H1 (cell line): ENCODE results near the gene MLPH.

Experiments
- ASH2L ChIP-seq: fragments of 200-600, 300-600 bp; sonication (generic); IDR thresholded peaks from one replicate; pipeline ENCODE4 v1.7.1; 2017; ENCODE audit warnings: low read length
- CBX5 ChIP-seq: fragments of 300-800, 300-1000 bp; sonication (generic); IDR thresholded peaks from 2 replicates; pipeline ENCODE4 v1.7.1; 2016; ENCODE audit warnings: antibody characterized with exemption, low read length, low read depth
- CTCF ChIP-seq, 3 experiments: IDR thresholded peaks; 1 replicate in 2 of 3; 2 replicates in 1 of 3; pipeline versions ENCODE4 v1.5.1 to v1.6.1; 2011; ENCODE audit warnings: low read length in 3 of 3, mild to moderate bottlenecking in 3 of 3, inconsistent platforms in 2 of 3, low read depth in 1 of 3, moderate library complexity in 1 of 3; ENCODE audit not compliant: insufficient read depth in 1 of 3; ENCODE audit errors: control extremely low read depth in 1 of 3
- KDM4A ChIP-seq: IDR thresholded peaks from one replicate; pipeline ENCODE4 v1.7.1; 2012; ENCODE audit warnings: low read depth, mild to moderate bottlenecking, moderate library complexity, low read length, inconsistent platforms; ENCODE audit not compliant: severe bottlenecking
- MAFK ChIP-seq: IDR thresholded peaks from 2 replicates; pipeline ENCODE4 v1.6.1; 2012; ENCODE audit warnings: low read depth, mild to moderate bottlenecking, improper control_type of control experiment, low read length
- POLR2A ChIP-seq, 2 experiments: IDR thresholded peaks; 1 replicate in 1 of 2; 2 replicates in 1 of 2; pipeline ENCODE4 v1.6.1; 2011; ENCODE audit warnings: low read depth in 2 of 2, low read length in 2 of 2, mild to moderate bottlenecking in 2 of 2; ENCODE audit errors: control extremely low read depth in 1 of 2

GRCh38 chr2:237588044-237588696 is 101.1 kb downstream of the MLPH start:
- TF ChIP-seq ASH2L: no peak
- no peak for TF ChIP-seq CTCF (IDR thresholded peaks at IDR 0.05; ENCODE audit: control extremely low read depth in 1 of 3, insufficient read depth in 1 of 3, low read depth in 1 of 3, low read length in 3 of 3)
- TF ChIP-seq MAFK: no peak
- no peak for TF ChIP-seq POLR2A (IDR thresholded peaks at IDR 0.05; ENCODE audit: control extremely low read depth in 1 of 2, low read depth in 2 of 2, low read length in 2 of 2)
- no peak for TF ChIP-seq KDM4A
- no peak for TF ChIP-seq CBX5
